CD1c-positive myeloid dendritic cell (primary cell): Measurements from ENCODE around the gene MBOAT1.
A peak's percentile ranks its signal among the peaks of the same experiment; 100 is the strongest.

Source experiments
- DNase-seq: peaks from one replicate; pipeline ENCODE4 v3.0.0-alpha.2; 2016; ENCODE audit errors: extremely low spot score

The MBOAT1 gene

DNA sequence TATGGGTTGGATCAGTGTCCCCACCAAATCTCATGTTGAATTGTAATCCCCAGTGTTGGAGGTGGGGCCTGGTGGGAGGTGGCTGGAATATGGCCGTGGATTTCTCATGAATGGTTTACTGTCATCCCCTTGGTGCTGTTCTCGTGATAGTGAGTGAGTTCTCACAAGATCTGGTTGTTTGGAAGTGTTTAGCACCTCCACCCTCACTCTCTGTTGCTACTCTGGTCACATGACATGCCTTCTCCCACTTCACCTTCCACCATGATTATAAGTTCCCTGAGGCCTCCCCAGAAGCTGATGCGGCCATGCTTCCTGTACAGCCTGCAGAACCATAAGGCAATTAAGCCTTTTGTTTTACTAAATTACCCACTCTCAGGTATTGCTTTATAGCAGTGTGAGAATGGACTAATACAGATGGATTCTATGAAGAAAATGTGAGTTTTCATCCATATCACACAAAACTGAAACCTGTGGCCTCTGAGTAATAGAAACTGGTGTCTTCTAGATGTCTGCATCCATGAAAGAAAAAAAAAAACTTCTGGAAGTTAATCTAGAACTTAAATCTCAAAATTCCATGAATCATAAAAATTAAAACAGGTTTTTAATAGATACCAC is 39.3 kb downstream of the MBOAT1 start:
- DNase-seq, result no peak

DNA sequence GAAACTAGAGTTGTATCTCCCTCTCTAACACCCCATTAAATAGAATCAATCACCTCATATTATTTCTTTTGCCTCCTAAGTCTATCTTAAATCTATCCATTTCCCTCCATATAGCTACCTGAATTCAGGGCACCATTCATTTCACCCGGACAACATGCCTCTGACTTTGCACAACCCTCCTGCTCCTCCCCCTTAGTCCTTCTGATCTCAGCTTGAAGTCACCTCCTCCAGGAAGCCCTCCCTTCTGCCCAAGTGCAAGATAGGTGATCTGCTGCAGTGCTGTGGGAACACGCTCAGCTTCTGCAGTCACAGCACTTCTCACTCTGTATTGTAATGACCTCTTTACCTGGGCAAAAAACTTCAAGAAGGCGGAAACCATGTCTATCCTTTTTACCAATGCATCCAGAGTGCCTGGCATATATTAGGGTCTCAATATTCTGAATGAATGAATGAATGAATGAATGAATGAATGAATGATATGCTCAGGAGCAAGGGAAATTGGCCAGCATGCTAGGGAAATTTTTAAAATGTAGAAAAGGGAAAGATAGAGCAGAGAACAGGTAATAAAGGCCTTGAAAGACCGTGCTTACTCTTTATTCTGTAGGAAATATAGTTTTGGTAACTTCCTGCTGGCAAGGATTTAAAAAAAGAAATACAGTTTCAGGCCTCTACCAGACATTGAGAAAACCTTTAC is 41.7 kb downstream of the MBOAT1 start:
- no peak for DNase-seq

GRCh38 chr6:20169786-20170185 is 42.5 kb downstream of the MBOAT1 start:
- peak; percentile 15 for DNase-seq

DNA sequence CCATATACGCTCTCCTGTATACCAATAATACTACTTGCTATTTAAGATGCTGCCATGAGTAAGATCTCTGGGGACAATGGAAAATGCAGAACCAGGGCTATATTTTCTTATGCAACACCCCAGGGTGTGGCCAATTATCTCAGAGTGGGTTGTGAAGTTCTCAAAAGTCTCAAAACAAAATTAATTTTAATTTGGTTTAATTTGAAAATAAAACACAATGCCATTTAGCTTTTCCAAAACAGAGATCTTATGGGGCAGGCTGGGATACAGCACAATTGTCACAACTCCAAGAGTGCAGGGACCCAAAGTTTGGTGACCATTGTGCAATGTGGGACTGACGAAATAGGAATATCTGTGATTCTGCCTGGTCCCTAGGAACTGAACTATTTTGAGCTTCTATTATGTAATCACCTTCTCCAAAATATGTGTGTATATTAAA is 43.1 kb downstream of the MBOAT1 start:
- DNase-seq, result peak; percentile 90

DNA sequence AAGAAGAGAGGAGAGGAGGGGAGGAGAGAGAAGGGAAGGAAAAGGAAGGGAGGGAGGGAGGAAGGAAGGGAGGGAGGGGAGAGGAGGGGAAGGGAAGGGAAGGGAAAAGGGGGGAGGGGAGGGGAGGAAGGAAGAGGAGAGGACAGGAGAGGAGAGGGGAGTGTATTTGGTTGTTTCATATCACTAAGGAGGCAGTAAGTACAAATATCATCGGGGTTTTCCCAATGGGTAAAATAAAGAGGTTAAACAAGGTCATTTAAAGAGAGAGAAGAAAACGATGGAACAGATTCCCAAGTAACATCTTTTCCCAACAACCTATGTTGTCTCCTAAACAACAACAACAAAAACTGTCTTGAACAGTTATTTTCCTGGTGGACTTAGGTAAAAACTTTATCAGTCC is 43.6 kb downstream of the MBOAT1 start:
- no peak for DNase-seq

DNA sequence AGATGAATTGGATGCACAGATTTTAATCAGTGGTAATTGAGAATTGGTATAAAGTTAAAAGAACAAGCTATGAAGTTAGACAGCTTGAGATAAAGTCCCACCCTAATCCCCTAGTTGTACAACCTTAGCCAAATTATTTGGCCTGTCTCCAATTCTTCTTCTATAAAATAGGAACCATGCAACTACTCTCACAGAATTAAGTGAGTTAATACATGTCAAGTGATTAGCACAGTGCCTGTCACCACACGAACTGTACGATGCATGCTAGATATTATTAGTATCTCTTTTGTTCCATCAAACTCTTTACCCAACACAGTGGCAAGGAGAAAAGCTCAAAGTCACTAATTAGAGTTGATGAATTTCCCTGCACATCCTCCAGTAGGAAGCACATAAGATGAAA is 44.7 kb downstream of the MBOAT1 start:
- DNase-seq, result peak; percentile 55

DNA sequence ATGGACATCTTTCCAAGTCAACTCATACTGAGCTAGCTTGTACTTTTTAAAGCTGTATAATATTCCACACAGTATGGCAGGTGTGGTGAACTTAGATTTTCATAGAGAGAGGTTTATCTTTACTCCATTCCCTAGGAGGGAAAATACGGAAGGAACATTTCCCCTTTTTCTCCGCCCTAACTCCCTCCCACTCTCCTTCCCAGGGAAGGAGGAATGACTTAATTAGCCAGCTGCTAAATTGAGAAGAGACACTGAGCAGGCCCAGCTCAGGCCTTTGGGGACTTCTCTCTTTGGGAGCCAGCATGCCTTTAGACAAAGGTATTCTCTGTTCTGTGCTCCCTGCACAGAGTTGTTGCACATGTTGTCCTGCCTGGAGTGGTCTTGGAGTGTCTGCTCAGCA is 46.1 kb downstream of the MBOAT1 start:
- DNase-seq, result peak; percentile 82

DNA sequence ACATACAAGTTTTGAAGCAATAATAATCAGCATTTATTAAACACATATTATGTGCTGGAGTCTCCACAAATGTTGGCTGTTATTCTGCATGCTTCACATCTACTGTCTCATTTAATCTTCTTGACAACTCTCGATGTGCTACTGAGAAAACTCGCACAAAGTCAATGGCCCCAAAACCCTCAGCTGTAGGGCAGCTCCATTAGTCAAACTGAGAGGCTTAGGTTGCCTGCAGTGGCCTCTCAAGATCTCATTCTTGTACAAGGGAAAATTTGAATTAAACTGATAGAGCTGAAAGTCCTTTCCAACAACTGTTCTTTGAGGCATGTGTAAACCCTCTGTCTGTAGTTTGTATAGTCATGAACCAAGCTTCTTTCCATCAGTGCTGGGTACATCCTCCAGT is 49.8 kb downstream of the MBOAT1 start:
- DNase-seq, result no peak

DNA sequence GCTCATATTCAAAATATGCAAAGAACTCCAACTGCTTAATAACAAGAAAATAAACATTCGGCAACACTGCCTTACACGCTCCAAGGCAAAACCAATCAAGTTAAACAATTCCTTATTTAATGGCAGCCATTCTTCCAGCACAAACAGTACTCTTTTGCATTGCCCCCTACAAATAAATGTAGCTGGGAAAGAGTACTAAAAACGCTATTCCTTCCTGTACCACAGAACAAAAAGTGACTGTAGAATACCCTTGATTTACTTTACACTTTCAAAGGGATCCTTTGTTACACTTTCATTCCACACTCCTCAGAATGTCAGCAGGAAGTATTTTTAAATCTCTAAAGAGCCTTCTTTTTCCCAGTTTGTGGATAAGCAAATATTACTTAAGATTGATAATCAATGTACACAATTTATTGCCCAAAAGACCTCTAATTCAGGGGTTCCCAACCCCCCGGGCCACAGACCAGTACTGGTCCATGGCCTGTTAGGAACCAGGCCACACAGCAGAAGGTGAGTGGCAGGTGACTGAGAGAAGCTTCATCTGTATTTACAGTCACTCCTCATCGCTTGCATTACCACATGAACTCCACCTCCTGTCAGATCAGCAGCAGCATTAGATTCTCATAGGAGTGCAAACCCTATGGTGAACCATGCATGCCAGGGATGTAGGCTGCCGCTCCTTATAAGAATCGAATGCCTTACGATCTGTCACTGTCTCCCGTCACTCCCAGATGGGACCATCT is 51.6 kb downstream of the MBOAT1 start:
- no peak for DNase-seq

GRCh38 chr6:20159781-20160540 is 52.3 kb downstream of the MBOAT1 start:
- no peak for DNase-seq

DNA sequence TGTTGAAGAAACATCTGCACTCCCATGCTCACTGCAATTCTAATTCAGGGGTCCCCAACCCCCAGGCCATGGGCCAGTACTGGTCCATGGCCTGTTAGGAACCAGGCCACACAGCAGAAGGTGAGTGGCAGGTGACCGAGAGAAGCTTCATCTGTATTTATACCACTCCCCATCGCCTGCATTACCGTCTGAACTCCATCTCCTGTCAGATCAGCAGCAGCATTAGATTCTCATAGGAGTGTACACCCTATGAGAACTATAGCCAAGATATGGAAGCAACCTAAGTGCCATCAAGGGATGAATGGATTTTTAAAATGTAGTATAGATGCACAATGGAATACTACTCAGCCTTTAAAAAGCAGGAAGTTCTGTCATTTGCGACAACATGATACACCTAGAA is 53.2 kb downstream of the MBOAT1 start:
- DNase-seq, result no peak

DNA sequence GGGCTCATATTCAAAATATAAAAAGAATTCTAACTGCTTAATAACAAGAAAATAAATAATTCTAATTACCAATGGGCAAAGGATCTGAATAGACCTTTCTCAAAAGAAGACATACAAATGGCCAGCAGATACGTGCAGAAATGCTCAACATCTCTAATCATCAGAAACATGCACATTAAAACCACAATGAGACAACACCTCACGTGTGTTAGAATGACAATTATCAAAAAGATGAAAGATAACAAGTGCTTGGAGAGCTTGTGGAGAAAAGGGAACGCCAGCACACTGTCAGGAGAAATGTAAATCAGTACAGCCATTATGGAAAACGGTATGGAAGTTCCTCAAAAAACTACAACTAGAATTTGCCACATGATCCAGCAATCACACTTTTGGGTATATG is 53.6 kb downstream of the MBOAT1 start:
- no peak for DNase-seq

- no peak for DNase-seq
Observed at GRCh38 chr6:20156824-20157223, 55.4 kb downstream of the MBOAT1 start.

DNA sequence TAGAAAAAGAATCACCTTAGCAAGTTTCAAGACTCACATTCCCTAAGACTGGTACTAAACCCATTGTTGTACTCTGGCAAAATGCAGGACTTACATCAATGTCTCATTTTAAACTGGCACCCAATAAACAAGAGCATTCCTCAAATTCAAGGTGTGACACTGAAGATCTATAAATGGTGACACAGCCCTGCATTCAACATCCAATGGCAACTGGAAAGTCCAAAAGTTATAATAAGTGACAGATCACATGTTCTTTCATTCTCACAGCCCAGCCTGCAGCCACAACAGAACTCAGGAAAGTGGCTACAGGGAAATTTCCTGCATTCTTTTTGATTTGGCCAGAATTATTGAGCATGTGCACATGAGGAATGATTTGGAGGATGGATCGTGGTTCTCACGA is 57.5 kb downstream of the MBOAT1 start:
- no peak for DNase-seq

DNA sequence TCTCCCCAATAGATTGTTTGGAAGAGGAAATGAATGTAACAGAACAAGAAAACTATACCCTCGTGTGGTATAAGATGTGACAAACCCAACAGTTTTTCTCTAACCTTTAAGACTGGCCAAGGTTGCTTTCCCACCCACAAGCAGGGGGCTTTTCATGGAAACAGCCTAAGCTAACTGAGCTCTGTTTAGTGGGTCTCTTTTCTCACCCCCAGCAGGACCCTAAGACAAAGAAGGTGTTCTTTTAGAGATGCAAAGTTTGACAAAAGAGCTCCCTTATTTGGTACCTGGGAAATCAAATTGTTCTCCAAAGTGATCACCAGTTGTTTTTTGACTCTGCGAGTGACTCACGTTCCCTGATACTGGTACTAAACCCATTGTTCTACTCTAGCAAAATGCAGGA is 59.1 kb downstream of the MBOAT1 start:
- DNase-seq, result no peak

- DNase-seq, result peak; percentile 61
Observed at GRCh38 chr6:20148433-20148832, 63.8 kb downstream of the MBOAT1 start.

- no peak for DNase-seq
Observed at GRCh38 chr6:20147469-20147868, 64.8 kb downstream of the MBOAT1 start.

- peak; percentile 9 for DNase-seq
Observed at GRCh38 chr6:20146831-20147230, 65.4 kb downstream of the MBOAT1 start.

- no peak for DNase-seq
Observed at GRCh38 chr6:20146291-20146690, 66.0 kb downstream of the MBOAT1 start.

- DNase-seq, result no peak
Observed at GRCh38 chr6:20142866-20143265, 69.4 kb downstream of the MBOAT1 start.

GRCh38 chr6:20141931-20142330 is 70.3 kb downstream of the MBOAT1 start:
- DNase-seq, result no peak
